Suprapubic skin (tissue), 4 donors: ENCODE measurements around the gene VMAC. TPM values are rescaled to one million over a fixed set of nuclear protein-coding genes. Genes with fewer than 3 reads are reported as not detected.

Source experiments
- DNase-seq, 2 donors: peaks; one replicate each; pipeline ENCODE4 v3.0.0-alpha.2; 2019; ENCODE audit warnings: low spot score in 2 of 2
- H3K27ac ChIP-seq: fragments of 200-600 bp; sonication (generic); one replicate; pipeline ENCODE4 v1.5.1; 2019
- H3K27me3 ChIP-seq: fragments of 200-600 bp; sonication (generic); one replicate; pipeline ENCODE4 v1.5.1; 2019
- H3K36me3 ChIP-seq: fragments of 200-600 bp; sonication (generic); one replicate; pipeline ENCODE4 v1.5.1; 2019
- H3K4me1 ChIP-seq: fragments of 200-600 bp; sonication (generic); one replicate; pipeline ENCODE4 v1.5.1; 2019
- H3K4me3 ChIP-seq: fragments of 200-600 bp; sonication (generic); one replicate; pipeline ENCODE4 v1.5.1; 2019; ENCODE audit warnings: mild to moderate bottlenecking
- H3K9me3 ChIP-seq: fragments of 200-600 bp; sonication (generic); one replicate; pipeline ENCODE4 v1.5.1; 2019
- EP300 ChIP-seq: sonication (generic); formaldehyde crosslinking; IDR thresholded peaks from one replicate; pipeline ENCODE4 v1.6.1; 2017; ENCODE audit warnings: antibody characterized with exemption
- POLR2A ChIP-seq, 2 donors: fragments of 450-650 bp; IDR thresholded peaks; one replicate each; pipeline ENCODE4 v1.6.1; 2017; ENCODE audit warnings: antibody characterized with exemption in 2 of 2, mild to moderate bottlenecking in 2 of 2, moderate library complexity in 2 of 2
- POLR2AphosphoS5 ChIP-seq, 3 donors: sonication (generic); formaldehyde crosslinking; IDR thresholded peaks; one replicate each; pipeline ENCODE4 v1.6.1; 2017; ENCODE audit warnings: antibody characterized with exemption in 3 of 3
- WGBS: methylation state at CpG from one replicate; pipeline ENCODE4 v1.1.5; 2018; 5-methylcytosine and 5-hydroxymethylcytosine counted together
- total RNA-seq, 4 donors: library from RNA; depleted of rRNA; stranded (reverse); fragments of >200 nt; gene quantifications; one replicate each; pipeline ENCODE4 v1.1.0, GENCODE V29; 2016
- TF ChIP-seq, protein P1 (sequence below), 2 donors: fragments of 200-600 bp in 1 of 2; fragments of 450-650 bp in 1 of 2; sonication (generic) in 1 of 2; IDR thresholded peaks; one replicate each; pipeline ENCODE4 v1.5.1; 2016 to 2019; ENCODE audit warnings: antibody characterized with exemption in 2 of 2, mild to moderate bottlenecking in 1 of 2, moderate library complexity in 1 of 2

The VMAC gene
- total RNA-seq, 4 donors from 2014 or later: 7.4 to 15.4 (median 12.0) TPM

DNA sequence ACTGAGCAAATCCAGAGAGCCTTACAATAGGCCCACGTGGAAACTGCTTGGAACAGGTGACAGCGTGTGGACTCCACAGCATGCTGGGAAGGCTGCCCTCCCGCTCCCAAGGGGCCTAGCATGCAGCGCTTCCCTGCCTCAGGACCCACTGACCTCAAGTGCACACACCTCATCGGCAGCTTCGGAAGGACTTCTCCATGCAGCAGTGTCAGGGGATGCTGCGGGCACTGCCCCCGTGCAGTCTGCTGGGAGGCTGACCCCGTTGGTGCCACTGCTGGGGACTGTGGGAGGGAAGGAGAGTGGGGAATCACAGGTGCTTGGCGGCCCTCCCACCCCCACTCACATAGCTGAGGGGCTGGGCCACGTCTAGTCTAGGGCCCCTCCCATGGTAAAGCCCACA lies 26.6 kb downstream of the VMAC start:
- Histone ChIP-seq H3K27me3 (no peaks in the 10 kb centered on the region), H3K27ac (no peak overlapping the region), H3K4me1 (peaks cover 28% of the 10 kb centered on the region), H3K4me3 (no peak overlapping the region), H3K36me3 (peaks cover 82% of the 10 kb centered on the region), H3K9me3 (no peaks in the 10 kb centered on the region)
- TF ChIP-seq, protein P1, sequence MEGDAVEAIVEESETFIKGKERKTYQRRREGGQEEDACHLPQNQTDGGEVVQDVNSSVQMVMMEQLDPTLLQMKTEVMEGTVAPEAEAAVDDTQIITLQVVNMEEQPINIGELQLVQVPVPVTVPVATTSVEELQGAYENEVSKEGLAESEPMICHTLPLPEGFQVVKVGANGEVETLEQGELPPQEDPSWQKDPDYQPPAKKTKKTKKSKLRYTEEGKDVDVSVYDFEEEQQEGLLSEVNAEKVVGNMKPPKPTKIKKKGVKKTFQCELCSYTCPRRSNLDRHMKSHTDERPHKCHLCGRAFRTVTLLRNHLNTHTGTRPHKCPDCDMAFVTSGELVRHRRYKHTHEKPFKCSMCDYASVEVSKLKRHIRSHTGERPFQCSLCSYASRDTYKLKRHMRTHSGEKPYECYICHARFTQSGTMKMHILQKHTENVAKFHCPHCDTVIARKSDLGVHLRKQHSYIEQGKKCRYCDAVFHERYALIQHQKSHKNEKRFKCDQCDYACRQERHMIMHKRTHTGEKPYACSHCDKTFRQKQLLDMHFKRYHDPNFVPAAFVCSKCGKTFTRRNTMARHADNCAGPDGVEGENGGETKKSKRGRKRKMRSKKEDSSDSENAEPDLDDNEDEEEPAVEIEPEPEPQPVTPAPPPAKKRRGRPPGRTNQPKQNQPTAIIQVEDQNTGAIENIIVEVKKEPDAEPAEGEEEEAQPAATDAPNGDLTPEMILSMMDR (IDR thresholded peaks at IDR 0.05): no peak
- TF ChIP-seq POLR2A (IDR thresholded peaks at IDR 0.05) (no peak), POLR2AphosphoS5 (IDR thresholded peaks at IDR 0.05) (no peak), EP300 (no peak)
- WGBS: 88% methylated on average over 11 of the region's 11 CpGs
- no peak for DNase-seq

DNA sequence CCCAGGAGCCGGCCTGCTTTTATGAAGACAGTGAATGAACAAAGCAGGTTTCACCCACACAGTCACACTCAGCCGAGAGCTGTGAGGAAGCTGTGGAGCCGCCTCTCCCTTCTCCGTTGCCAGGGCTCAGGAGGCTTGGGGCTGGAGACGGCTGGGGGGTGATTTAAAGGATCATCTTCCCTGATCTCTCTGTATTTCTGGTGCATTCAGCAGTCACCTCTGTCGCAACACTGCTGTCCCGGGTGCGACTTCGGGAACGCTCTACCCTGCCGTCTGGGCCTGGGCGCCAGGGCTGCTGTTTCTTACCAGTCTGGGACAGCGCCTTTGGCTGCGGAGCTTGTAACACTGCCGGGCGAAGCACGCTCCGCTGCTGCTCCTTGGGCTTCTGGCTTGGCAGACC lies 27.5 kb downstream of the VMAC start:
- no peak for DNase-seq
- H3K4me3 ChIP-seq: no peak overlapping the region
- H3K27me3 ChIP-seq: no peaks in the 10 kb centered on the region
- TF ChIP-seq POLR2AphosphoS5 (IDR thresholded peaks at IDR 0.05): no peak
- no peak for TF ChIP-seq EP300
- TF ChIP-seq, protein P1 (IDR thresholded peaks at IDR 0.05): no peak
- no peak for TF ChIP-seq POLR2A (IDR thresholded peaks at IDR 0.05)
- 93% methylated on average over 18 of the region's 18 CpGs for WGBS
- peaks cover 23% of the 10 kb centered on the region for H3K4me1 ChIP-seq
- H3K9me3 ChIP-seq: no peaks in the 10 kb centered on the region
- H3K27ac ChIP-seq: no peak overlapping the region
- H3K36me3 ChIP-seq: peaks cover 74% of the 10 kb centered on the region

DNA sequence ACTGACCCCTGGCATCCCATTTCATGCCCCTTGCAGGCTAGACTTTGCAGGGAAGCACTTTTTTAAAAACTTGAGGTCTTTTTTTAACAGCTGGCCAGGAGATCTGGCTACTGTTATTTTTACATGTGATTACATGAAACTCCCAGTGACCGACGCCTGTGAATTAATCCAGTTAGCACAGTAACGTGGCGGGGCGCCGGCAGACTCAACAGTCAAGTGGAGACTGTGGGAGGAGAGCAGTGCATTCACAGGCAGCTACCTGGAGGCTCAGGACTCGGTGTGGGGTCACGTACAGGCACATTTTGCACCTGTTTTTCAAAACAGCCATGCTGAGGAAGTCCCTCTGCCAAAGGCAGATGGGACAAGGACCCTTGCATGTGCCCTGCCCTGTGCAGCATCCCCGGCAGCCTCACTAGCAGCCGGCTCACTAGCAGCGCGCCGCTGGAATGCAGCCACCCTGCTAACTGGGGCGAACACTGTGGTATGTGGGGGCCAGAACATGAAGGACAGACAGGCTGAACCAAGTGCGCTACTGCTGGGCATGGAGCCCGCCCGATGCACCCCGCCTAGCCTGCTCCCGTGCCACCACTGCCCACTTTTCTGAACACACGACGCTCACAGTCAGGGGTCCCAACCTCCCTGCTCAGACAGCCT lies 28.1 kb downstream of the VMAC start:
- no peak overlapping the region for H3K4me3 ChIP-seq
- WGBS: 93% methylated on average over 20 of the region's 21 CpGs
- TF ChIP-seq POLR2AphosphoS5 (IDR thresholded peaks at IDR 0.05) (no peak), POLR2A (IDR thresholded peaks at IDR 0.05) (no peak), EP300 (no peak)
- TF ChIP-seq, protein P1 (IDR thresholded peaks at IDR 0.05): no peak
- H3K4me1 ChIP-seq: peaks cover 17% of the 10 kb centered on the region
- peaks cover 74% of the 10 kb centered on the region for H3K36me3 ChIP-seq
- no peak overlapping the region for H3K27ac ChIP-seq
- H3K27me3 ChIP-seq: no peaks in the 10 kb centered on the region
- DNase-seq: no peak
- no peaks in the 10 kb centered on the region for H3K9me3 ChIP-seq

DNA sequence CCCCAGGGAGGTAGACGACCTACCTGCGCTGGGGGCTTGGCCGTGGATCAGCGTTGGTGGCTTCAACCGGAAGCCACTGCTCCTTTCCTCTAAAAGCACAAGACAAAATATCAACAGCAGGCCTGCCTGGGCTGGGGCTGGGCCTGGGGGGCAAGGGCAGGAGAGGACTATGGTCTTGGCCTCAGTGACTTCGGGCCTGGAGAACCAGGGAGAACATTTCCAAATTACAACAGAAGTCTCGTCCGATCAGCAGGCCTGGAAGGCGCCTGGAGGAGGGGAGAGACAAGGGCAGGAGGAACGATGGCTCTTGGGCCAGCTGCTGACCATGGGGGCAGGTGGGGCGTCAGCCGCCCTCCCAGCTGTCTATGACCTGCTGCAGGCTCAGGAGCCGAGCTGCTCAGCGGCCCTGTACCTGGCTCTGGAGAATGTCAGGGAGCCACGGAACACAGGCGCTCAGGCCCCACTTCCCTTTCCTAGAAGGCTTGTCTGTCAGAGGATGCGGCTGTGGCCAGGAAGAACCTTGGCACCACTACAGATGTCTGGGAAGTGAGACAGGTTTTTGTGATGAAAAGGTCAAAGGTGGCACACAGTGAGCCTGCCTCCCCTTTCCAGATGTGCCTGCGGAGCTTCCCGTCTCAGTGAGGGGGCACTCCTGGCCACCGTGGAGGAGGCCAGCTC lies 28.9 kb downstream of the VMAC start:
- no peaks in the 10 kb centered on the region for H3K9me3 ChIP-seq
- H3K4me3 ChIP-seq: no peak overlapping the region
- peaks cover 74% of the 10 kb centered on the region for H3K36me3 ChIP-seq
- 89% methylated on average over 19 of the region's 20 CpGs for WGBS
- no peak for DNase-seq
- peaks cover 17% of the 10 kb centered on the region for H3K4me1 ChIP-seq
- H3K27ac ChIP-seq: no peak overlapping the region
- H3K27me3 ChIP-seq: no peaks in the 10 kb centered on the region
- no peak for TF ChIP-seq POLR2AphosphoS5 (IDR thresholded peaks at IDR 0.05)
- no peak for TF ChIP-seq EP300
- TF ChIP-seq, protein P1 (IDR thresholded peaks at IDR 0.05): no peak
- TF ChIP-seq POLR2A (IDR thresholded peaks at IDR 0.05): no peak

DNA sequence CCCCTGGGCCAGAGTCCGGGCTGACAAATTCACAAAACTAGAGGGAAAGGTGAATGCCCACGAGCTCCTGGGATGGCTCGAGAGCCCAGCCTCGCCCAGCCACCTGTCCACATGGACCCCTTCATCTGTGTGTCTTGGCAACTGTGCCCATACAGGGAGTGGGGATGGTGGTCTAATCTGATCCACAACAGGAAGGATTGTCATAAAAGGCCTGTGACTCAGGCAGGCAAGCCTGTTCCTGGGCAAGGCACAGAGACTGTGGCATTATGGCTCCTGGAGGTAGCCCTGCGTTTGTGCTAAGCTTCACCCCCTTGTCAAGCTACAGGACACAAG lies 29.4 kb downstream of the VMAC start:
- H3K36me3 ChIP-seq: peaks cover 69% of the 10 kb centered on the region
- TF ChIP-seq, protein P1 (IDR thresholded peaks at IDR 0.05): no peak
- TF ChIP-seq POLR2A (IDR thresholded peaks at IDR 0.05) (no peak), EP300 (no peak), POLR2AphosphoS5 (IDR thresholded peaks at IDR 0.05) (no peak)
- no peak for DNase-seq
- 91% methylated on average over 5 of the region's 5 CpGs for WGBS
- no peaks in the 10 kb centered on the region for H3K9me3 ChIP-seq
- H3K27ac ChIP-seq: no peak overlapping the region
- H3K4me1 ChIP-seq: peaks cover 17% of the 10 kb centered on the region
- H3K27me3 ChIP-seq: no peaks in the 10 kb centered on the region
- no peak overlapping the region for H3K4me3 ChIP-seq
